Osteoblast (primary cell): Measurements from ENCODE around the gene SCAMP2. TPM values are rescaled to one million over a fixed set of nuclear protein-coding genes. Genes with fewer than 3 reads are reported as not detected.

ENCODE experiments used
- DNase-seq: peaks from one replicate; pipeline ENCODE4 v3.0.0; 2011; ENCODE audit warnings: low spot score, mixed read lengths; ENCODE audit not compliant: insufficient read length; ENCODE audit errors: missing footprints
- H2AFZ ChIP-seq: 2 replicates; pipeline ENCODE4 v1.6.0; 2011; ENCODE audit warnings: mild to moderate bottlenecking, low read length
- H3K27ac ChIP-seq: 2 replicates; pipeline ENCODE4 v1.5.1; 2011; ENCODE audit warnings: mild to moderate bottlenecking, low read depth, low read length, moderate library complexity
- H3K27me3 ChIP-seq: 2 replicates; pipeline ENCODE4 v1.6.0; 2012; ENCODE audit warnings: mild to moderate bottlenecking, control low read depth, inconsistent platforms, low read length, moderate library complexity; ENCODE audit not compliant: insufficient read depth
- H3K36me3 ChIP-seq: 2 replicates; pipeline ENCODE4 v1.5.1; 2011; ENCODE audit warnings: mild to moderate bottlenecking, low read length, control low read depth, moderate library complexity; ENCODE audit not compliant: insufficient read depth
- H3K4me1 ChIP-seq: 2 replicates; pipeline ENCODE4 v1.5.1; 2011; ENCODE audit warnings: mild to moderate bottlenecking, low read length, control low read depth, moderate library complexity; ENCODE audit not compliant: insufficient read depth
- H3K4me2 ChIP-seq: 2 replicates; pipeline ENCODE4 v1.6.0; 2011; ENCODE audit warnings: mild to moderate bottlenecking, low read length; ENCODE audit not compliant: insufficient read depth
- H3K4me3 ChIP-seq: fragments of 200-600 bp; sonication (generic); 3 replicates; pipeline ENCODE4 v1.5.1; 2012; ENCODE audit warnings: mild to moderate bottlenecking, low read length, inconsistent platforms; ENCODE audit not compliant: insufficient read depth
- H3K79me2 ChIP-seq: 2 replicates; pipeline ENCODE4 v1.6.0; 2012; ENCODE audit warnings: mild to moderate bottlenecking, low read length, control low read depth, inconsistent platforms; ENCODE audit not compliant: insufficient read depth
- H3K9me3 ChIP-seq: 2 replicates; pipeline ENCODE4 v1.5.1; 2011; ENCODE audit warnings: low read depth, low read length, control low read depth
- H4K20me1 ChIP-seq: 2 replicates; pipeline ENCODE4 v1.6.0; 2012; ENCODE audit warnings: mild to moderate bottlenecking, low read length, control low read depth; ENCODE audit not compliant: insufficient read depth
- total RNA-seq: library from RNA; depleted of rRNA; stranded (reverse); fragments of >200 nt; gene quantifications from 2 replicates; pipeline ENCODE4 v1.2.3, GENCODE V29; 2012
- TF ChIP-seq, protein P1 (sequence below): IDR thresholded peaks from 2 replicates; pipeline ENCODE4 v1.5.1; 2011; ENCODE audit warnings: mild to moderate bottlenecking, low read depth, low read length, moderate library complexity; ENCODE audit errors: extremely low read depth

The SCAMP2 gene
- total RNA-seq, 1 donor: 23.9 TPM

DNA sequence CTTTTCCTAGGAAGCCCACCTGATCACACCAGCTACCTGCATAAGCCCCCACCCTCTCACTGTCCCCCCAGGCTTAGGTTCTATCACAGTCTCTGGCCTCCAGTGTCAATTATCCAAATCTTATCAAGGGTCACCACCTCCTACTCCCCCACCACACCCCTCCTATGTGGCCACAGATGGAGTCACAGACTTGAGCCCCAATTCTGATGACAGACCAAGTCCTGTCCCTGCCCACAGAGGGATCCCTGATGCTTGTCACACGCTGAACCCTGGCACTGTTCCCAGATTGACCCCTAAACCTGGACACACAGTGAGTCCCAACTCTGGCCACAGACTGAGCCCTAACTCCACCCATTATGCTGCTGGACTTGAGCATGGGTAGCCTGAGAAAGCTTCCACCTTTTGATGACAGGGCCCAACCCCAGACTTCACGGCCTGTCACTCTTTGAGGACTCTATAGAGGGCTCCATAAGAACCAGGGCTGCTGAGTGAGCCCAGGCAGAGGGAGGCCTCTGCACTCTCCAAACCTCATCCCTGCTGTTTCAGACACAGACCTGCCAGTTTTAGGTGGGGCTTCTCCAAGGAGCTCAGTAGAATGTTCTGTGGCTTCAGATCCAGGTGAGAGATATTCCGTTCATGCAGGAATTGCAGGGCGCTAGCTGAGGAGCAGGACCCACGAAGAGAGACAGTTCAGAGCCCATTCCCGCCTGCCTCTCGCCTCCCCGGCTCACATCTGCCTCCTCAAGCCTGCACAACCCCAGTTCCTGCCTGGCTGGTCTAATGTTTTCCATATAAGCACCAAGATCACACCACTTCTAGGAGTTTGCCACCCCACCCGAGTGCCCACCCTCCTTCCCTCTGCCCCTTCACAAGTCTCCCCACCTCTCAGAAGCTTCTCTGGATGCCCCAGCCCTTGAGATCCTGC lies 32.1 kb downstream of the SCAMP2 start:
- Histone ChIP-seq H3K4me3 (no peak overlapping the region), H3K9me3 (no peaks in the 10 kb centered on the region), H3K27me3 (no peaks in the 10 kb centered on the region), H3K79me2 (peaks cover 9% of the 10 kb centered on the region), H3K4me2 (no peak overlapping the region), H2AFZ (no peak overlapping the region), H4K20me1 (peaks cover 9% of the 10 kb centered on the region), H3K36me3 (peaks cover 2% of the 10 kb centered on the region), H3K4me1 (peaks cover 11% of the 10 kb centered on the region), H3K27ac (no peak overlapping the region)
- TF ChIP-seq, protein P1, sequence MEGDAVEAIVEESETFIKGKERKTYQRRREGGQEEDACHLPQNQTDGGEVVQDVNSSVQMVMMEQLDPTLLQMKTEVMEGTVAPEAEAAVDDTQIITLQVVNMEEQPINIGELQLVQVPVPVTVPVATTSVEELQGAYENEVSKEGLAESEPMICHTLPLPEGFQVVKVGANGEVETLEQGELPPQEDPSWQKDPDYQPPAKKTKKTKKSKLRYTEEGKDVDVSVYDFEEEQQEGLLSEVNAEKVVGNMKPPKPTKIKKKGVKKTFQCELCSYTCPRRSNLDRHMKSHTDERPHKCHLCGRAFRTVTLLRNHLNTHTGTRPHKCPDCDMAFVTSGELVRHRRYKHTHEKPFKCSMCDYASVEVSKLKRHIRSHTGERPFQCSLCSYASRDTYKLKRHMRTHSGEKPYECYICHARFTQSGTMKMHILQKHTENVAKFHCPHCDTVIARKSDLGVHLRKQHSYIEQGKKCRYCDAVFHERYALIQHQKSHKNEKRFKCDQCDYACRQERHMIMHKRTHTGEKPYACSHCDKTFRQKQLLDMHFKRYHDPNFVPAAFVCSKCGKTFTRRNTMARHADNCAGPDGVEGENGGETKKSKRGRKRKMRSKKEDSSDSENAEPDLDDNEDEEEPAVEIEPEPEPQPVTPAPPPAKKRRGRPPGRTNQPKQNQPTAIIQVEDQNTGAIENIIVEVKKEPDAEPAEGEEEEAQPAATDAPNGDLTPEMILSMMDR: no peak
- DNase-seq: peak; percentile 72

DNA sequence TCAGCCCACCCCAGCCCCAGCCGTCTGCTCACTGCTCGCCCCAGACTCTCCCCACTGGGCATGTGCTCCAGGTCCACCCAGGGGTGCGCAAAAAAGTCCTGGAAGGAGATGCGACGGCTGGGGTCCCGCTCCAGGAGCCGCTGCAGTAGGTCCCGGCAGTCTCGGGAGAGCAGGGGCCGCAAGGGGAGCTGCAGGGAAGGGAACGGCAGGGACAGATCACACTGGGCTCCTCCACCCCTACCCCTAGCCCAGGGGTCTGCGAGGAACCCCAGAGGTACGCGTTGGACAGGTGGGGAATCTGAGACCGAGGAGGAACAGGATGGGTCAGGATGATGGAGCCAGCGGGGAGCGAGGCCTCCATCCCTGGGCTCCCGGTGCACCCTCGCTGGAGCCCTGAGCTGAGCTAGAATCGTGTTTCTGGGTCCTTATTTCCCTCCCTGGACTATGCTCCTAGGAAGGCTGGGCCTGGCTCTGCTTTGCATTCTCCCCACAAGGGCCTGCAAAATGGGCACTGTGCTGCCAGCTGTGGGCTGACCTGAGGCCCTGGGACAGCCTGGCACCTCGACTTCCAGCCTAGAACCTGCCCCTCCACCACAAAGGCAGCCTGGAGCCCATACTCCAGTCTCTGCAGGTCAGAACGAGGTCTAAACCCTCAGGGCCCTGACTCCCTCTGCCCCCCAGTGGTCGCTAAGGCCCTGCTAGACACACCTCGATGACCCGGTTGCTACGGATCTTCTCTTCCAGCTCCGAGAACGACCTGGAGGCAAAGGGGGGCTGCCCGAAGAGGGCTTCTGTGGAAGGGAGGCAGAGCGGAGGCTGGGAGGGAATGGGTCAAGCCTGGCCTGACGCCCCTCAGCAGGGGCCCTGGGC lies 33.4 kb downstream of the SCAMP2 start:
- H3K4me3 ChIP-seq: no peak overlapping the region

GRCh38 chr15:74838746-74839525 lies 34.2 kb downstream of the SCAMP2 start:
- H4K20me1 ChIP-seq: peaks cover 14% of the 10 kb centered on the region
- H3K27ac ChIP-seq: no peak overlapping the region
- DNase-seq: peak; percentile 69
- H3K79me2 ChIP-seq: peaks cover 9% of the 10 kb centered on the region
- TF ChIP-seq, protein P1: no peak
- no peak overlapping the region for H3K4me3 ChIP-seq
- H3K36me3 ChIP-seq: peaks cover 3% of the 10 kb centered on the region
- H3K9me3 ChIP-seq: no peaks in the 10 kb centered on the region
- no peaks in the 10 kb centered on the region for H3K27me3 ChIP-seq
- peaks cover 11% of the 10 kb centered on the region for H3K4me1 ChIP-seq
- H2AFZ ChIP-seq: no peak overlapping the region
- no peak overlapping the region for H3K4me2 ChIP-seq

More for the DNA sequence above, 33.4 kb downstream of the SCAMP2 start:
- Histone ChIP-seq H3K4me1 (peaks cover 11% of the 10 kb centered on the region), H3K79me2 (peaks cover 9% of the 10 kb centered on the region), H3K27me3 (no peaks in the 10 kb centered on the region), H3K36me3 (peaks cover 3% of the 10 kb centered on the region), H3K9me3 (no peaks in the 10 kb centered on the region), H4K20me1 (peaks cover 14% of the 10 kb centered on the region), H2AFZ (no peak overlapping the region), H3K4me2 (no peak overlapping the region), H3K27ac (no peak overlapping the region)
- DNase-seq: peak; percentile 76
- TF ChIP-seq, protein P1: no peak
